Stimulated activated CD4-positive, alpha-beta T cell treated with anti-CD3 and anti-CD28 coated beads, Interleukin-4, amount 100 ng/mL, for 24 hours (primary cell): ENCODE data around the gene DOCK6.
A peak's percentile ranks its signal among the peaks of the same experiment; 100 is the strongest.

Source experiments
- DNase-seq: peaks from one replicate; pipeline ENCODE4 v3.0.0-alpha.2; 2020

DOCK6 gene

GRCh38 chr19:11261971-11262839 is at the start of gene DOCK6:
Gene DOCK6 (minus strand): TSS chr19:11262524. CDS start chr19:11262440, 84 bp downstream.
- DNase-seq, result no peak

- no peak for DNase-seq
Observed at GRCh38 chr19:11306337-11306736, 44.0 kb upstream of the DOCK6 start.

- DNase-seq, result no peak
Observed at GRCh38 chr19:11304936-11305335, 42.6 kb upstream of the DOCK6 start.

GRCh38 chr19:11300811-11301120 is 38.4 kb upstream of the DOCK6 start:
- no peak for DNase-seq

GRCh38 chr19:11299946-11300810 is 37.9 kb upstream of the DOCK6 start:
- DNase-seq, result no peak

GRCh38 chr19:11296264-11296663 is 33.9 kb upstream of the DOCK6 start:
- no peak for DNase-seq

- no peak for DNase-seq
Observed at GRCh38 chr19:11295665-11296245, 33.4 kb upstream of the DOCK6 start, which contains the start of gene TSPAN16. Gene TSPAN16 (plus strand): TSS chr19:11296160. CDS start chr19:11296298, 138 bp downstream.

GRCh38 chr19:11295180-11295579 is 32.9 kb upstream of the DOCK6 start:
- DNase-seq, result no peak

- DNase-seq, result peak; percentile 83
Observed at GRCh38 chr19:11293433-11294389, 31.4 kb upstream of the DOCK6 start.

GRCh38 chr19:11291991-11292390 is 29.7 kb upstream of the DOCK6 start:
- DNase-seq, result no peak

- DNase-seq, result no peak
Observed at GRCh38 chr19:11291415-11291814, 29.1 kb upstream of the DOCK6 start.

- DNase-seq, result no peak
Observed at GRCh38 chr19:11290256-11290655, 27.9 kb upstream of the DOCK6 start.

GRCh38 chr19:11288349-11288748 is 26.0 kb upstream of the DOCK6 start:
- DNase-seq, result no peak

- no peak for DNase-seq
Observed at GRCh38 chr19:11286312-11286974, 24.1 kb upstream of the DOCK6 start.

GRCh38 chr19:11284515-11284914 is 22.2 kb upstream of the DOCK6 start:
- no peak for DNase-seq

- DNase-seq, result no peak
Observed at GRCh38 chr19:11281356-11282049, 19.2 kb upstream of the DOCK6 start.

GRCh38 chr19:11279505-11280236 is 17.3 kb upstream of the DOCK6 start:
- DNase-seq, result peak; percentile 27

- no peak for DNase-seq
Observed at GRCh38 chr19:11278670-11279069, 16.3 kb upstream of the DOCK6 start.

GRCh38 chr19:11274533-11275086 is 12.3 kb upstream of the DOCK6 start:
- DNase-seq, result no peak

GRCh38 chr19:11273989-11274388 is 11.7 kb upstream of the DOCK6 start:
- DNase-seq, result no peak
